RWPE2 (cell line): Measurements from ENCODE around the gene MAP4K4.
"Not testable (repeated sequence)": the region's sequence is repeated elsewhere in the genome, so short reads cannot be mapped to it uniquely, and the experiment has no call there.

ENCODE experiments used
- ATAC-seq: fragments of 200-7000 bp; cut with Tn5 transposase; 3 replicates; pipeline ENCODE4 v1.9.1; 2021; ENCODE audit warnings: low read depth
- DNase-seq: peaks from one replicate; pipeline ENCODE4 v3.0.0-alpha.2; 2020; ENCODE audit warnings: low spot score
- H3K27ac ChIP-seq: fragments of 450-650 bp; 2 replicates; pipeline ENCODE4 v1.5.1; 2017; ENCODE audit warnings: mild to moderate bottlenecking; ENCODE audit not compliant: poor library complexity, severe bottlenecking
- H3K27me3 ChIP-seq: fragments of 250-450 bp; sonication (Bioruptor Pico); 2 replicates; pipeline ENCODE4 v1.5.1; 2021; ENCODE audit warnings: mild to moderate bottlenecking, moderate library complexity; ENCODE audit not compliant: insufficient read depth, poor library complexity, severe bottlenecking
- H3K36me3 ChIP-seq: fragments of 250-450 bp; sonication (Bioruptor Pico); 2 replicates; pipeline ENCODE4 v1.5.1; 2020; ENCODE audit warnings: low read depth, mild to moderate bottlenecking, moderate library complexity
- H3K4me1 ChIP-seq: fragments of 250-450 bp; sonication (Bioruptor Pico); 2 replicates; pipeline ENCODE4 v1.5.1; 2021; ENCODE audit warnings: mild to moderate bottlenecking, moderate library complexity; ENCODE audit not compliant: insufficient read depth, poor library complexity, severe bottlenecking
- H3K4me3 ChIP-seq: fragments of 250-450 bp; sonication (Bioruptor Pico); 2 replicates; pipeline ENCODE4 v1.5.1; 2021; ENCODE audit warnings: mild to moderate bottlenecking, moderate library complexity; ENCODE audit not compliant: severe bottlenecking
- H3K9me3 ChIP-seq: fragments of 250-450 bp; sonication (Bioruptor Pico); 2 replicates; pipeline ENCODE4 v1.5.1; 2021; ENCODE audit warnings: mild to moderate bottlenecking, moderate library complexity; ENCODE audit not compliant: severe bottlenecking
- TF ChIP-seq, protein P1 (sequence below): fragments of 450-650 bp; IDR thresholded peaks from one replicate; pipeline ENCODE4 v1.5.1; 2017; ENCODE audit warnings: mild to moderate bottlenecking, moderate library complexity; ENCODE audit not compliant: poor library complexity, severe bottlenecking

The MAP4K4 gene

DNA sequence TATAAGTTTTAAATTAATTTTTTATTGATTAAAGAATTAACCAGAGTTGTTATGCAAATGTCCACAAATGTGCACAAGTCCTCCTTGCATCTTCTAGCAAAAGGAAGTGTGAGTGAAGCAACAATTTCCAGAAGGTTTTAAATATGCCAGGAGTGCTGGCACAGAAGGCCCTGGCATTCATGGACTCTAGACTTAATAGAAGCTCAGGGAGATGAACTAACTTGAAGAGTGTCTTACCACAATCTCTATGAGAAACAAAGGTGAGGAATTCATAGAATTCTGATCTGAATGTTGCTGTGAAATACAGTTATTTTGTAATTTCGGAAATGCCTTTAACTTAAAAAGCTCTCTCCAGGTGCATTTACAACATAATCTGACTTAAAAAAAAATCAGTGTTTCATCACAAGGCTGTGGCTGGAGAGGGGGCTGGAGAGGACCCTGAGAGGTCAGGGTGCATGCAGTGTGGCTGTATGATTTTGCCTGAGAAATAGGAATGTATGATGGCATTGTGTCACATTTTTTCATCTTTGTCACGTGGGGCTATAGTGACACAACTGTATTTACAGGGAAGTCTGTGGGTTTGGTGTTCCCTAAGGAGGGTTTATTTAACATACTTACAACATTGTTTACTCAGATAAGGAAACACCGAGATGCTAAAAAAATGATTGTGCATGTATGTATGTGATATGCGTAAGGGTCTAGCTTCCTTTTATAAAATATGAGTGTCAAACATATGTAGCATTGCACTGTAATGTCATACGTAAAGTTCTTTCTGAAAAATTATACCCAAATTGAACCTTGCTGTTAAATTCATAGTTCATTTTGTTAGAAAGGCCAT lies 66.2 kb downstream of the MAP4K4 start:
- H3K27ac ChIP-seq, result peak overlapping the region; percentile 69
- H3K4me3 ChIP-seq, result no peak overlapping the region
- ATAC-seq, result peak; percentile 35
- H3K36me3 ChIP-seq, result 0 out of 2 replicates have a peak, but pooled peaks cover 2% of the 10 kb centered on the region
- no peaks in the 10 kb centered on the region for H3K9me3 ChIP-seq
- DNase-seq, result no peak
- peaks cover 75% of the 10 kb centered on the region for H3K4me1 ChIP-seq
- no peaks in the 10 kb centered on the region for H3K27me3 ChIP-seq
- TF ChIP-seq, protein P1, sequence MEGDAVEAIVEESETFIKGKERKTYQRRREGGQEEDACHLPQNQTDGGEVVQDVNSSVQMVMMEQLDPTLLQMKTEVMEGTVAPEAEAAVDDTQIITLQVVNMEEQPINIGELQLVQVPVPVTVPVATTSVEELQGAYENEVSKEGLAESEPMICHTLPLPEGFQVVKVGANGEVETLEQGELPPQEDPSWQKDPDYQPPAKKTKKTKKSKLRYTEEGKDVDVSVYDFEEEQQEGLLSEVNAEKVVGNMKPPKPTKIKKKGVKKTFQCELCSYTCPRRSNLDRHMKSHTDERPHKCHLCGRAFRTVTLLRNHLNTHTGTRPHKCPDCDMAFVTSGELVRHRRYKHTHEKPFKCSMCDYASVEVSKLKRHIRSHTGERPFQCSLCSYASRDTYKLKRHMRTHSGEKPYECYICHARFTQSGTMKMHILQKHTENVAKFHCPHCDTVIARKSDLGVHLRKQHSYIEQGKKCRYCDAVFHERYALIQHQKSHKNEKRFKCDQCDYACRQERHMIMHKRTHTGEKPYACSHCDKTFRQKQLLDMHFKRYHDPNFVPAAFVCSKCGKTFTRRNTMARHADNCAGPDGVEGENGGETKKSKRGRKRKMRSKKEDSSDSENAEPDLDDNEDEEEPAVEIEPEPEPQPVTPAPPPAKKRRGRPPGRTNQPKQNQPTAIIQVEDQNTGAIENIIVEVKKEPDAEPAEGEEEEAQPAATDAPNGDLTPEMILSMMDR, result no peak

DNA sequence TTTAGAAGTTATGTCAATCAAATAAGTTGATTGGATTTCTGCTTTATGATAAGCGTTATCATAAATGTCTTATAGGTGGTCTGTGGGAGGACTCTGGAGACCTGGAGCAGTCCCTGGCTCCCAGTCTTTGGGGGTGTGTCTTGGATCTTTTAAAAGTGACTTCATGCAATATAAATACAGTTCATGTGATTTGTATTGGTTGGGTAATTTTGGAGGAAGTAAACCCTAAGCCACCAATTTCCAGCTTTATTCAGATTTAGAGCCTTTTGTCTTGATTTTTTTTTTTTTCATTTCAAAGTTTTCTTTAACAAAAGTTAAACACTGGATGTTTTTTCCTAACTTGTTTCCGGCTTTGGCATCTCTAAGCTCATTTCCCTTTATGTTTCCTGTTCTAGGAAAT lies 68.8 kb downstream of the MAP4K4 start:
- peaks cover 88% of the 10 kb centered on the region for H3K4me1 ChIP-seq
- H3K4me3 ChIP-seq, result no peak overlapping the region
- H3K9me3 ChIP-seq, result no peaks in the 10 kb centered on the region
- peak overlapping the region; percentile 69 for H3K27ac ChIP-seq
- H3K36me3 ChIP-seq, result no peaks in the 10 kb centered on the region
- H3K27me3 ChIP-seq, result no peaks in the 10 kb centered on the region
- TF ChIP-seq, protein P1, result no peak
- DNase-seq (no peak), ATAC-seq (no peak)

DNA sequence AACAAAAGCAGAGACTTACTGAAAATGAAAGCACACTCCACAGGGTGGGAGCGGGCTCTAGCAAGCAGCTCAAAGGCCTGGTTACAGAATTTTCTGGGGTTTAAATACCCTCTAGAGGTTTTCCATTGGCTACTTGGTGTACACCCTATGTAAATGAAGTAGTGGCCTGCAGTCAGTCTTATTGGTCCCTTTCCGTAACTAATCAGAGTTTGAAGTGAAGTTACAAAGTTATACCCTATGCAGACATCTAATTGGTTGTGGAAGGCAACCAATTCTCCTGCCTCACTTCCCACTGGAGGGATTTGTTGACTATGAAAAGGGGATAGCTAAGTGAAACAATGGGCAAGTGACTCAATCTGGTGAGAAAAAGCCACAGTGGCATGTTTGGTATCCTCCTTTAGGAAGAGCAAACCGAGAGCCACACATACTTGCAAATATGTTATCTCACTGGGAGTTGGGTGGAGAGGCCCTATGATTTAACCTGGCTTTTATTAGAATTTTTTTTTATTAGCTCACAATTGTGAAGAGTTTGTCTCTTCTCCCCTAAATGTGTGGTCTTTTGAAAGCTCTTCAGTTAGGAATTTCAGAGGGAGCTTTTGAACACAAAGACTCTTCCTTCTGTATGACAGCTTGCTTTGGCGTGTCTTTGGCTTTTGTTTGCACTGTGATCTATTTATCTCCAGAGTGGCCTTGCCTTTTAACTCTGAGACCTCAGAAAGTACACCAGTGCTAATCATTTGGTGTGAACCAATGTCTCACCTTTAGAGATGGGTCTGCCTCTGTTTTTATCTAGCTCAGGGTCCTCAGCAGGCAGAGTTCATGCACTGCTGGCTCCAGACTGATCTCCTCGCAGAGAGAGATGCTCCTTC lies 69.6 kb downstream of the MAP4K4 start:
- no peaks in the 10 kb centered on the region for H3K9me3 ChIP-seq
- no peak overlapping the region for H3K4me3 ChIP-seq
- TF ChIP-seq, protein P1, result no peak
- ATAC-seq (peak; percentile 84), DNase-seq (no peak)
- H3K27ac ChIP-seq, result peak overlapping the region; percentile 69
- H3K36me3 ChIP-seq, result no peaks in the 10 kb centered on the region
- H3K4me1 ChIP-seq, result peaks cover 84% of the 10 kb centered on the region
- no peaks in the 10 kb centered on the region for H3K27me3 ChIP-seq

DNA sequence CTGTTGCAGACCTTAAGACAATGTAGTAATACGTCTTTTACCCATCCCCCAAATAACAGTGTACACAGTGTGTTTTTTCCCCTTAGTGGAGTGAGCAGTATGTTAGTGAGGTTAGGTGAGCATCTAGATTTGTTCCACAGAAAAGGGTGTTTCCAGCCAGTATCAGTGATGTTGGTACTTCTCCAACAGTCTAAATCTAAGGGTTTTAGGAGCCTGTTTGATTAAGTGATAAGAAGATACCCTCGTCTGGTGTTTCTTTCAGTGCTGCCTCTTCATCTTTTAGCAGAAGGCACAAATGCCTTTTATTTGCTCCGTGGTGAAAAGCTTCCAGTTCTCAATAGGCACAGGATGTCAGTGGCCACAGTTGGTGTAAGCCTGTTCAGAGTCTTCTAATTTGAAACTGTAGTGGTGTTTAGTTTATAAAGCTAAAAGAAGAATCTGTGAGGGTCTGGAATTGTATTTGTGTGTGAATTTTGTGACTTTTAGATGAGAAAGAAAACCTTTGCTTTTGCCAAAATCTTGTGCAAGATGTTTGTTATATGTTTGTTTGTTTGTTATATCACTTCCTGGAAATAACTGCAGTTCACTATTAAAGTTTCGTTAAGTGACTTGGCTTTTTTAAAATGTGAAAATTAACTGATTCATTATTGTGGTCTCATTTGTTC lies 71.2 kb downstream of the MAP4K4 start:
- Histone ChIP-seq H3K9me3 (no peaks in the 10 kb centered on the region), H3K27ac (peak overlapping the region; percentile 0), H3K36me3 (no peaks in the 10 kb centered on the region), H3K4me3 (no peak overlapping the region), H3K4me1 (peaks cover 68% of the 10 kb centered on the region), H3K27me3 (no peaks in the 10 kb centered on the region)
- no peak for ATAC-seq
- TF ChIP-seq, protein P1, result no peak
- DNase-seq, result no peak

DNA sequence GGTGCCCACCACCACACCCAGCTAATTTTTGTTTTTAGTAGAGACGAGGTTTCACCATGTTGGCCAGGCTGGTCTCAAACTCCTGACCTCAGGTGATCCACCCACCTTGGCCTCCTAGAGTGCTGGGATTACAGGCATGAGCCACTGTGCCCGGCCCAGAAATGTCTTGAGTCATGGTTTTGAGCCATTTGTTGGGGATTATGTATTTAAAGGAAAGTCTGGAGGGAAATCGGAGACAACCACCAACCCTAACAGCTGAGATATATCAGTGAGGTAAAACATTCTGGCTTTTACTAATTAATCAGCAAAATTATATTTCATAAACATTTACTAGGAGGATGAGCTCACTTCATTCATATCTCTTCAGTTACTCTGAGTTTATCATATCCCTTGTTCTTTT lies 72.2 kb downstream of the MAP4K4 start:
- H3K4me3 ChIP-seq, ATAC-seq, H3K9me3 ChIP-seq, H3K36me3 ChIP-seq, H3K27ac ChIP-seq, DNase-seq, H3K27me3 ChIP-seq: not testable (repeated sequence)
- H3K4me1 ChIP-seq, result peaks cover 62% of the 10 kb centered on the region
